ENCODE measurements around the gene ZNF491. TPM values are rescaled to one million over a fixed set of nuclear protein-coding genes. Genes with fewer than 3 reads are reported as not detected.
A peak's percentile ranks its signal among the peaks of the same experiment; 100 is the strongest.

Gene ZNF491
- total RNA-seq (2021; fragmentation: NEBNext Ultra II Directional; extraction: Animal tissue kit (Norgen Biotek cat#: 25700)) (0.78 and 0.84 TPM in 2 replicates), polyA plus RNA-seq (2011; rRNA removed) (0.18 and 0.31 TPM in 2 replicates), polyA minus RNA-seq (2011; rRNA and poly(A)+ RNA removed) (1.3 and 1.5 TPM in 2 replicates)
- polyA plus RNA-seq (2011; cell fraction: cytosol; rRNA removed): 0.22 TPM
- polyA plus RNA-seq (2011; cell fraction: nucleus; rRNA removed): 0.20 TPM
- 0.39 to 0.79 TPM (median 0.60 TPM) in 4 replicates for polyA plus RNA-seq (2012, experiment 1 of 2)
- polyA plus RNA-seq (2012, experiment 2 of 2): not detected
- 0.28 TPM for polyA plus RNA-seq (2013, experiment 1 of 2)
- 0.28 TPM for polyA plus RNA-seq (2013, experiment 2 of 2)
- polyA minus RNA-seq (2011; cell fraction: cytosol; rRNA and poly(A)+ RNA removed): 0.88 TPM
- not detected for polyA minus RNA-seq (2011; cell fraction: nucleus; rRNA and poly(A)+ RNA removed)
- long read RNA-seq, experiment 1: 0 reads
- long read RNA-seq, experiment 2: 0 reads

GRCh38 chr19:11798391-11799330, at the start of gene ZNF491:
TSS of gene ZNF491 (plus strand) at chr19:11798523. CDS start at chr19:11805954, 7,431 bp downstream.
- Histone ChIP-seq H3K23ac (ENCODE audit: insufficient read length) (peak within 1 kb of the TSS; percentile 4), H3K79me1 (ENCODE audit: low read depth, low read length) (no peaks in the 10 kb centered on the region), H2BK5ac (ENCODE audit: low read depth, low read length) (no peak within 1 kb of the TSS), H2AFZ (ENCODE audit: low read length) (peak within 1 kb of the TSS; percentile 80; the same call in 1 of the 2 replicates), H4K20me1 (replicated peaks in 1 of 2; ENCODE audit: control insufficient read depth in 1 of 2, insufficient read depth in 2 of 2, low read length in 2 of 2) (peaks cover 0 to 2% of the 10 kb centered on the region in 2 experiments), H3K9me3 (ENCODE audit: insufficient read depth in 2 of 2, low read depth in 1 of 2, low read length in 1 of 2) (0 out of 4 replicates have a peak, but pooled peaks cover 0 to 5% of the 10 kb centered on the region in 2 experiments), H3K4ac (replicated peaks; ENCODE audit: insufficient read length, low read depth, low read length) (no peak within 1 kb of the TSS), H3K4me2 (ENCODE audit: insufficient read depth in 1 of 2, low read depth in 2 of 2, low read length in 2 of 2) (peak within 1 kb of the TSS; percentile 75 to 99), H4K8ac (ENCODE audit: extremely low read depth, insufficient read depth, low read length) (no peak within 1 kb of the TSS), H3K4me3 (ENCODE audit: extremely low read depth in 1 of 4, insufficient read depth in 2 of 4, low read depth in 3 of 4, low read length in 4 of 4) (peak within 1 kb of the TSS; percentile 49 to 80 (median 76)), H4K91ac (replicated peaks; ENCODE audit: insufficient read length, low read length) (no peak within 1 kb of the TSS), H2BK12ac (ENCODE audit: low read depth, low read length) (no peak within 1 kb of the TSS), H3K4me1 (replicated peaks in 1 of 4; ENCODE audit: control insufficient read depth in 3 of 4, insufficient read depth in 4 of 4, low read length in 3 of 4) (peaks cover 0 to 9% (median 6%) of the 10 kb centered on the region in 4 experiments; a peak in 5 of 7 replicates), H3K36me3 (ENCODE audit: control insufficient read depth in 2 of 4, insufficient read depth in 4 of 4, low read length in 3 of 4) (no peaks in the 10 kb centered on the region), H3K27me3 (replicated peaks in 1 of 4; ENCODE audit: control insufficient read depth in 3 of 4, extremely low read depth in 1 of 4, insufficient read depth in 3 of 4, low read length in 3 of 4) (peaks cover 0 to 10% (median under 1%) of the 10 kb centered on the region in 4 experiments; a peak in 2 of 7 replicates), H2BK20ac (ENCODE audit: low read length) (no peak within 1 kb of the TSS), H3K27ac (ENCODE audit: low read depth, low read length) (no peak within 1 kb of the TSS), H3K9ac (replicated peaks in 1 of 4; ENCODE audit: extremely low read depth in 1 of 4, low read depth in 3 of 4, low read length in 3 of 4) (no peak within 1 kb of the TSS; a peak in 2 of 7 replicates), H3K56ac (replicated peaks; ENCODE audit: insufficient read length, low read depth, low read length) (no peak within 1 kb of the TSS), H3K79me2 (ENCODE audit: control insufficient read depth in 1 of 2, insufficient read depth in 2 of 2, low read length in 2 of 2) (no peaks in the 10 kb centered on the region), H2BK120ac (replicated peaks; ENCODE audit: low read depth, low read length) (no peak within 1 kb of the TSS), H3K14ac (ENCODE audit: insufficient read length) (no peak within 1 kb of the TSS), H4K5ac (ENCODE audit: insufficient read length, low read depth, low read length) (no peak within 1 kb of the TSS), H2AK5ac (ENCODE audit: low read depth, low read length) (no peak within 1 kb of the TSS), H3K23me2 (ENCODE audit: low read depth, low read length) (peaks cover 9% of the 10 kb centered on the region; the same call in 1 of the 2 replicates), H2BK15ac (ENCODE audit: low read length) (no peak within 1 kb of the TSS), H3K18ac (ENCODE audit: extremely low read depth, low read length) (no peak within 1 kb of the TSS)
- peak; percentile 75 to 94 for DNase-seq (ENCODE audit: low read depth in 1 of 2, low spot score in 2 of 2)
- ChIA-PET POLR2A (ENCODE audit: partially characterized antibody) (interaction anchor here (1.2 to 1.9 kb wide), 5 partner anchors 16 to 237 kb away, joined by 5 to 9 read pairs (median 6); partner anchors contain the start of genes ZNF433 and ZNF440), CTCF (ENCODE audit: partially characterized antibody) (interaction anchor here (0.5 to 5.7 kb wide), 44 partner anchors 9 to 865 kb away, joined by 3 to 59 read pairs (median 4); partner anchors contain the start of gene ZNF440)
- WGBS, 2 experiments (ENCODE audit: extremely low coverage in 1 of 2, insufficient coverage in 1 of 2, insufficient read length in 1 of 2, insufficient replicate concordance in 2 of 2, low coverage in 1 of 2, low lambda C conversion rate in 2 of 2, missing lambda C conversion rate in 1 of 2): 4% methylated on average over 43 of the region's 56 CpGs; no CpG with 5 or more reads in 1 of the 2 experiments
- peak; percentile 89 for FAIRE-seq
- no peak for TF ChIP-seq TCF12 (IDR thresholded peaks at IDR 0.05; ENCODE audit: low read depth, low read length)
- no peak for TF ChIP-seq EGR1 (IDR thresholded peaks at IDR 0.05; ENCODE audit: borderline replicate concordance, low read depth, low read length)
- no peak for TF ChIP-seq CTBP2 (IDR thresholded peaks at IDR 0.05; ENCODE audit: borderline replicate concordance, insufficient read depth, insufficient read length, low read length)
- no peak for TF ChIP-seq GABPA (IDR thresholded peaks at IDR 0.05; ENCODE audit: borderline replicate concordance, insufficient read depth, low read length)
- peak; percentile 78 for TF ChIP-seq SAP30 (IDR thresholded peaks at IDR 0.05; ENCODE audit: insufficient read depth, insufficient replicate concordance, low read length)
- TF ChIP-seq ZNF274 (IDR thresholded peaks at IDR 0.05; ENCODE audit: borderline replicate concordance, extremely low read depth, low read length): no peak
- TF ChIP-seq PHF8 (conservative IDR thresholded peaks at IDR 0.05; ENCODE audit: low read depth, low read length): peak; percentile 39; the same call in 1 of the 2 replicates

Measured in H1 (cell line).